Astrocyte of the cerebellum (primary cell): ENCODE results near the gene HDAC4.
A peak's percentile ranks its signal among the peaks of the same experiment; 100 is the strongest.

Experiments used
- DNase-seq: peaks from one replicate; pipeline ENCODE4 v3.0.0-alpha.2; 2011; ENCODE audit warnings: low read depth
- H3K4me3 ChIP-seq: 2 replicates; pipeline ENCODE4 v1.5.1; 2011; ENCODE audit warnings: mild to moderate bottlenecking, low read depth, low read length, moderate library complexity
- CTCF ChIP-seq: IDR thresholded peaks from 2 replicates; pipeline ENCODE4 v1.5.1; 2012; ENCODE audit warnings: low read length, low read depth, moderate library complexity, mild to moderate bottlenecking; ENCODE audit errors: missing control alignments
- in situ Hi-C: cut with HindIII; loops from 2 replicates; pipeline ENCODE4 v1.10.0; 2017; ENCODE audit warnings: low sequenced_read_pairs

HDAC4 gene

GRCh38 chr2:239108459-239108858, 292.4 kb downstream of the HDAC4 start:
- no peak for DNase-seq
- TF ChIP-seq CTCF: no peak

GRCh38 chr2:239107936-239108335, 292.9 kb downstream of the HDAC4 start:
- H3K4me3 ChIP-seq: no peak overlapping the region
- in situ Hi-C loops: no loop called here
- no peak for DNase-seq
- no peak for TF ChIP-seq CTCF

More at GRCh38 chr2:239108459-239108858, 292.4 kb downstream of the HDAC4 start:
- in situ Hi-C loops: no loop called here
- no peak overlapping the region for H3K4me3 ChIP-seq

DNA sequence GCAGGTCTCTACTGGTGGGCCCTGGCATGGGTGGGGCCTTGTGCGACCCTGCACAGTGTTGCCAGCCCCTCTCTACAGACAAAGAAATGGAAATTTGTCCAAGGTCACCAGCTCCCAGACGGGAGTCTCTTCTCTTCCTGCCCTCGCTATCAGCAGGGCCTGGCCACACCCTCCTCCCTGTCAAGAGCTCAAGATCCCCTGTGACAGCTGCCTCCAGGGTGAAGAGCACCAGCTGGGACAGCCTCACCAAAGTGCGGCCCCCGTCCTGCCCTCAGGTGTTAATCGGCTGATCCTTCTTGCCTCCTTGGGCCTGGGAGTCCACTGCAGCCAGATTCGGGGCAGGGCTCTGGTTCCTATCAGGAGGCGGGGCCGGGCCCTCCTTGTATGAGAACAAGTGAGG, 293.9 kb downstream of the HDAC4 start:
- H3K4me3 ChIP-seq: no peak overlapping the region
- no peak for DNase-seq
- TF ChIP-seq CTCF: no peak
- in situ Hi-C loops: no loop called here

DNA sequence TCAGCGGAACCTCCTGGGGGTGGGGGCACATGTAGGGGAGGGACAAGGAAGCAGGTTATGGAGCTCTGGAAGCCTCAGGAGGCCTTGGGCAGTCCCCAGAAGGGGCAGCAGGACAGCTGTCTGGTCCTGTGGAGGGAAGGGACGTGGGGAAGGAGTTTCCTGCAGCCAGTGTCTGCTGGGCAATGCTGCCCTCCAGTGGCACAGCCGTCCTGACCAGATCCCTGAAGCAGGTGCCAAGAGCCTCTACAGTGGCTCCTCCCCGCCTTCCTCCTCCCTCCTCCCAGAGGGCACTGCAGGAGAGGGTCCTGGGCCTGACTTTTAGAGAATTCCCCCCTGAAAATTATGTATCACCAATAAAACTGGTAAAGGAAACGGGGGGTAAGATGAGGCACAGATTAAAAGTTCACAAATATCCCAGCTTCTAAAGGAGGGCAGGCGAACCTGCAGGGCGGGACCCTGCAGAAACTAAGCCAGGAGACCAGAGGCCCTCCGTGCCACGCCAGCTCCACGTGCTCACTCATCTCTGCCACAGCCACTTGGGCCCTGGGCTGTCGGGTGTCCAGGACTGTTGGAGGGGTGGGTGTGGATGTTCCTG, 294.4 kb downstream of the HDAC4 start:
- peak; percentile 77 for TF ChIP-seq CTCF
- in situ Hi-C loops: no loop called here
- H3K4me3 ChIP-seq: no peak overlapping the region
- DNase-seq: peak; percentile 48

DNA sequence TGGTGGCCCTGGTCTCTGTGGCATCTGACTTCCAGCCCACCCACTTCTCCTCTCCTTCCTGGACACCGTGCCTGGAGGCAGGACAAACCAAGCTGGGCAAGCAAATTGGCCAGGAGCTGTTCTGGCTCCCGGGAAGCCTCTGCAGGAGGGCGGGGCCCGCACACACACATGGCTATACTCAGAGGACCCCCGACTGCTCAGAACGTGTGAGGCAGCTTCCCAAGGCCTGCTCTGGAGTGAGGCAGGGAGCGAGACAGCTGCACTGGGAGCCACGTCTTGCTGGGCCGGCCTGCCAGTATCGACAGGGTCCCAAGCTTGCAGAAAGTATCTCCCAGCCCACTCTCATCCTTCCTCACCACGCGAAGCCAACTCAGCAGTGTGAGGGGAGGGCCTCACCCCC, 295.6 kb downstream of the HDAC4 start:
- TF ChIP-seq CTCF: no peak
- in situ Hi-C loops: no loop called here
- no peak for DNase-seq
- no peak overlapping the region for H3K4me3 ChIP-seq

DNA sequence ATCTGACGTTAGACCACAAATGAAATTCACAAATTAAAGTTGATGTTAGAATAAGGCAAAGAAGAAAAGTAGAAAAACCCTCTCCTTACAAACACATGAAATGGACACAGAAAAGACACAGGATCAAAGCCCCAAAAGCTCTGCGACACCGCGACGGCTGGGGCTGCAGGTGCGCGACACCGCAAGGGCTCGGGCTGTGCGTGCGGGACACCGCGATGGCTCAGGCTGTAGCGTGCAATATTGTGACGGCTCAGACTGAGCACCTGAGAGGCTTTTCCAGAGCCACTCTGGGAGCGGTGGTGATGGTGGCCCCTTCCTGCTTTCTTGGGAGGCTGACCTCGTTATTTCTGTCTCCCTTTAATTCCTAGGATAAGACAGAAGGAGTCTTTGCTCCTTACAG, 296.0 kb downstream of the HDAC4 start:
- DNase-seq: no peak
- H3K4me3 ChIP-seq: no peak overlapping the region
- no peak for TF ChIP-seq CTCF
- in situ Hi-C loops: no loop called here
